HG03139 (cell line): ENCODE data around the gene PRF1.
"Not testable (repeated sequence)": the region's sequence is repeated elsewhere in the genome, so short reads cannot be mapped to it uniquely, and the experiment has no call there.

Source experiments
- ATAC-seq: cut with Tn5 transposase; IDR thresholded peaks from one replicate; pipeline ENCODE4 v1.9.1; 2021; ENCODE audit not compliant: unreplicated experiment

Gene PRF1

DNA sequence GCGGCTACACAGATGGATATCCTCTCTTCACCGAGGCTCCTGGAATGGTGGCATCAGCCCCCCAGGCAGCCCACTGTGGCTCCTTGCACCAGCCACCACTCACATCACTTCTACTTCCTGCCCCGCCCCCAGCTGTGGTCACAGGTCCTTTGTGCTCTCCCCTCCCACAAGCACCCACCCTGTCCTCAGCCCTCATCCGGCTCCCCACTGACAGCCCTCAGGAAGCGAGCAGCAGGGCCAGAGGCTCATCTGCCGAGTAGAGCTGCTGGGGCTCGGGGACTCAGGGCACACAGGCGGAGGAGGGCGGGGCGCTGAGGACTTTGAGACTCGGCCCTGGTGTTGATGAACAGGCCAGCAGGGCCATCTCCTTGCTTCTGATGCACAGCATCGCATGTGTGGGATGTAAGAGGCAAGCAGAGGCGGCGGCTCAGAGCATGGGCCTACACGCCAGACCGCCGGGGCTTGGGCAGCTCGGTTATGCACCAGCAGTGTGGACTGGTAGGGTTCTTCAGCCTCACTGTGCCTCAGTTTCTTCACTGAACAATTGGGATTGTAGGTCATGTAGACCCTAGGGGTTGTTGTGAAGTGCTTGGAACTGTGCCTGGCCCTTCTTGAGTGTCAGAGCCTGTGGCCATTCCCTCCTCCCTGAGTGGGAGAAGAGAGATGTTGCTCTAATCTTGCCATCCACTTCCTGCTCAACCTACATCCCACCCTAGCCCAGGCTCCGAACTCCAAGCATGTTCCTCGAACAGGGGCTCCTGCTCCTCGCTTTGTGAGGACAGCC, at the start of gene PRF1:
Gene PRF1 (minus strand): TSS at position 77 of the 784 bp plus-strand sequence. CDS start 1,839 bp downstream, outside the sequence.
- no peak for ATAC-seq

DNA sequence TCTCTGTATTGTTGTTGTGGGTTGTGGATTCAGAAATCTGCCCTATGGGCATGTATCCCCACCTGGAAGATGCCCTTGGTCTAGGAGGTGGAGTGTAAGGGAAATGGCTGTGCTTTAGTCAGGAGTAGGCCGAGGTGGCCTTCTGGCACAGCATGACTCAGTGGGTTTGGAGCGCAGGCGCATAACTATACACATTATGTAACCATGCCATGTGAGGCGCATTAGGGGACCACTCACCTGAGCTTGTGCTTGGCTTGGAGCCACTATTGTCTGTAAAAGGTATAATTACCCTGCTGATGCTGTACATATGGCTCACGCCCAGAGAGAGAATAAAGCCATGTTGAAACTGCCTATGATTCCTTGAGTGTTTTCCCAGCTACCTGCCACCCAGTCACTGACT, 49.1 kb upstream of the PRF1 start:
- no peak for ATAC-seq

GRCh38 chr10:70650718-70651117, 48.2 kb upstream of the PRF1 start:
- no peak for ATAC-seq

DNA sequence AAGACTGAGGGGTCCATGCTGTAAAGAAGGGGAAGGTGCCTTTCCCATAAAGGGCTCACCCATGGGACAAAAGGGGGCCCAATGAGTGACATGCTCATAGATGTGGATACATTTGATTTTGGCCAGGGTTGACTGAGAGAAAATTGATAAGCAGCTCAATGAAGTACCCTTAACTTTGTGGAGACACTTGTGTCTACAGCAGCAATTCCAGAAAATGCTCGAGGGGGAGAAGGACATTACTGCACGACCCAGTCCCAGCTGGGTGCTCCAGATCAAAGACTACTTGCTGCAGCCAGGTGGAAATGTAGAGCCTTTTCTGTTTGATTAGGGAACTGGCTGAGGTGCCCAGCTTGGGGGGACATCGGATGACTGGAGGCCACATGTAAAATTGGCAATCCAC, 47.6 kb upstream of the PRF1 start:
- ATAC-seq, result no peak

DNA sequence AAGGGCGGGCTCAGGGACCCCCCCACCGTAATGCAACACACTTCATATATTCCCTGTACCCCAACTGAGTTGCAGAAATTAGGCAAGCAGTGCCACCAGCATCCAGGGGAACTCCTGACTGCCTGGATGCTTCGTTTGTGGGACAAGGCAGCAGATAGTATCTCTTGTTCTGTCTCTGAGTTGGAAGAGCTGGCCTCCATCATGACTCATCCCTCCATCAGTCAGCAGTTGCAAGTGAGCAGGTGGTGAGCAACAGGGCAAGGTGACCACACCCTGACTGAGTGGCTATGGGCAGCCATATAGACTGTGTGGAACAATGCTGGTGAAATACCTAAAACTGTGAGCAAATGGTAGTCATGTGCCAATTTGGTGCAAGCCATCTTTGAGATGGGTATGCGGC, 47.0 kb upstream of the PRF1 start:
- ATAC-seq, result no peak

- no peak for ATAC-seq
These were observed 45.9 kb upstream of the PRF1 start for GRCh38 chr10:70648427-70648826.

DNA sequence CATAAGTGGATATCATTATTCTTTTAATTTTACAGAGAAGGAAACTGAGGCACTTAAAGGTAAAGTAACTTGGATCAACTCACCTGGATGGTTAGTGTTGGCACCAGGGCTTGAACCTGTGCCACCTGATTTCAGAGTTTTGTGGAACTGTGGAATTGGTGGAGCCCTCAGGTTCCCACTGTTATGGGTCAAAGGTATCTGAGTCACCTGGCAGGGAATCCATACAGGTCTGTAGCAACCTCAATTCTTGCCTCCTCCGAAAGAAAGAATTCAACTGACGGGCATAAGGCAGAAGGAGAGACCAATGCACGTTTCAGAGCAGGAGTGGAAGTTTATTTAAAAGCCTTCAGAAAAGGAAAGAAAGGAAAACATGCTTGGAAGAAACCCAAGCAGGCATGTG, 44.5 kb upstream of the PRF1 start:
- ATAC-seq, result no peak

DNA sequence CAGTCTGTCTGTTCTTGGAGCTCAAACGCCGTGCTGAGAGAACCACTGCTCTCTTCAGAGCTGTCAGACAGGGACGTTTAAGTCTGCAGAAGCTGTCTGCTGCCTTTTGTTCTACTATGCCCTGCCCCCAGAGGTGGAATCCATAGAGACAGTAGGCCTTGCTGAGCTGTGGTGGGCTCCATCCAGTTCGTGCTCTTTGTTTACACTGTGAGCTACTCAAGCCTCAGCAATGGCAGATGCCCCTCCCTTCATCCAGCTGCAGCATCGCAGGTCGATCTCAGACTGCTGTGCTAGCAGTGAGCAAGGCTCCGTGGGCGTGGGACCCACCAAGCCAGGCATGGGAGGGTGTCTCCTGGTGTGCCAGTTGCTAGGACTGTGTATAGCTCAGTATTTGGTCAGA, 42.4 kb upstream of the PRF1 start:
- not testable (repeated sequence) for ATAC-seq

- ATAC-seq, result not testable (repeated sequence)
These were observed 40.7 kb upstream of the PRF1 start for GRCh38 chr10:70643272-70643671.

DNA sequence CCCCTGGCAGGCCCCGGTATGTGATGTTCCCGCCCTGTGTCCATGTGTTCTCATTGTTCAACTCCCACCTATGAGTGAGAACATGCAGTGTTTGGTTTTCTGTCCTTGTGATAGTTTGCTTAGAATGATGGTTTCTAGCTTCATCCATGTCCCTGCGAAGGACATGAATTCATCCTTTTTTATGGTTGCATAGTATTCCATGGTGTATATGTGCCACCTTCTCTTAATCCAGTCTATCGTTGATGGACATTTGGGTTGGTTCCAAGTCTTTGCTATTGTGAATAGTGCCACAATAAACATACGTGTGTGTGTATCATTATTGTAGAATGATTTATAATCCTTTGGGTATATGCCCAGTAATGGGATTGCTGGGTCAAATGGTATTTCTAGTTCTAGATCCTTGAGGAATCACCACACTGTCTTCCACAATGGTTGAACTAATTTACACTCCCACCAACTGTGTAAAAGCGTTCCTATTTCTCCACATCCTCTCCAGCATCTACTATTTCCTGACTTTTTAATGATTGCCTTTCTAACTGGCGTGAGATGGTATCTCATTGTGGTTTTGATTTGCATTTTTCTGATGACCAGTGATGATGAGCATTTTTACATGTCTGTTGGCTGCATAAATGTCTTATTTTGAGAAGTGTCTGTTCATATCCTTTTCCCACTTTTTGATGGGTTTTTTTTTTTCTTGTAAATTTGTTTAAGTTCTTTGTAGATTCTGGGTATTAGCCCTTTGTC, 37.3 kb upstream of the PRF1 start:
- not testable (repeated sequence) for ATAC-seq

DNA sequence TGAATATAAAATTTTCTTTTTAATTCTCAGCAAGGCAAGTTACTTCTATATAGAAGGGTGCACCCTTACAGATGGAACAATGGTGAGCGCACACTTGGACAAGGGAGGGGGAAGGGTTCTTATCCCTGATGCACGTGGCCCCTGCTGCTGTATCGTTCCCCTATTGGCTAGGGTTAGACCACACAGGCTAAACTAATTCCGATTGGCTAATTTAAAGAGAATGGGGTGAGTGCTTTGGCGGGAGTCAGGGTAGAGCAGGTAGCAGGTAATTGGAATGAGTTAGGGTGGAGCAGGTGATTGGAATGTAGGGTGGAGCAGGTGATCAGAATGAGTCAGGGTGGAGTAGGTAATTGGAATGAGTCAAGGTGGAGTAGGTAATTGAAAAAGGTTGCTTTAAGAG, 32.0 kb upstream of the PRF1 start:
- not testable (repeated sequence) for ATAC-seq

GRCh38 chr10:70634011-70634410, 31.5 kb upstream of the PRF1 start:
- no peak for ATAC-seq

DNA sequence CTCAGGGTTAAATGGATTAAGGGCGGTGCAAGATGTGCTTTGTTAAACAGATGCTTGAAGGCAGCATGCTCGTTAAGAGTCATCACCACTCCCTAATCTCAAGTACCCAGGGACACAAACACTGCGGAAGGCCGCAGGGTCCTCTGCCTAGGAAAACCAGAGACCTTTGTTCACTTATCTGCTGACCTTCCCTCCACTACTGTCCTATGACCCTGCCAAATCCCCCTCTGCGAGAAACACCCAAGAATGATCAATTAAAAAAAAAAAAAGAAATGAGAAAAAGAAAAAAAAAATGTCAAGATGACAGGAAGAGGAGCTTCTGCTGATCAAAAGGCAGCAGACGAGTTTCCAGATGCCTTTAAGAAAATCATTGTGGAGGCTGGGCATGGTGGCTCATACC, 29.2 kb upstream of the PRF1 start:
- not testable (repeated sequence) for ATAC-seq

DNA sequence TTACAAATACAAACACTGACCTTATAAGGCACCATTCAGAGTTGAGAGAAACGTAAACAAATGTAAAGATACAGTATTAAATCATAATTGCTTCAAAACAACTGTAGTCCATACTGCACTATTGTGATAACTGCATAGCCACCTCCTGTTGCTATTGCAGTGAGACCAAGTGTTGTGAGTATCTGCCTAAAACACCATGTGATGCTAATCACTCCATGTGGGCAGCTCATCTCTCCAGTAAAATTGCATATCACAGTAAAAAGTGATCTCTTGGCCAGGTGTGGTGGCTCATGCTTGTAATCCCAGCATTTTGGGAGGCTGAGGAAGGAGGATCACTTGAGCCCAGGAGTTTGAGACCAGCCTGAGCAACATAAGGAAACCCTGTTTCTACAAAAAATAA, 26.8 kb upstream of the PRF1 start:
- no peak for ATAC-seq

- no peak for ATAC-seq
These were observed 23.5 kb upstream of the PRF1 start for GRCh38 chr10:70626056-70626455.

- ATAC-seq, result no peak
These were observed 20.7 kb upstream of the PRF1 start for GRCh38 chr10:70622981-70623844.

DNA sequence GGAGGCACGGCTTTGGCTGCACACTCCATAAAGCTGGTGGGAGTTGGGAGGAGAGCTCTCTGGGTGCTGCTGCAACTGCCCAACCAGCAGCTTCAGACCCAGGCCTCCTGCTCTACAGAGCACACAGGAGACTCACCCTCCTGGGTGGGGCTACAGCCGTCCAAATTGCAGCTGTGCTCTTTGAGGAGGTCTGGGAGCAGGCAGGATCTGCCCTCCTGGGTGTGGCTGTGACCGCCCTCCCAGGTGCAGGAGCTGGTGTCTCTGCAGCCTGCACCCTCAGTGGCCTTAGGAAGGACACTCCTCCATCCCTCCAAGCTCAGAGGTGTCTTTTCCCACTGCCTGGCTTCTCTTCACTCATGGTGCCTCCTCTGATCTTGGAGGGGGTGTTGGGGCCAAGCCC, 20.0 kb upstream of the PRF1 start:
- no peak for ATAC-seq

DNA sequence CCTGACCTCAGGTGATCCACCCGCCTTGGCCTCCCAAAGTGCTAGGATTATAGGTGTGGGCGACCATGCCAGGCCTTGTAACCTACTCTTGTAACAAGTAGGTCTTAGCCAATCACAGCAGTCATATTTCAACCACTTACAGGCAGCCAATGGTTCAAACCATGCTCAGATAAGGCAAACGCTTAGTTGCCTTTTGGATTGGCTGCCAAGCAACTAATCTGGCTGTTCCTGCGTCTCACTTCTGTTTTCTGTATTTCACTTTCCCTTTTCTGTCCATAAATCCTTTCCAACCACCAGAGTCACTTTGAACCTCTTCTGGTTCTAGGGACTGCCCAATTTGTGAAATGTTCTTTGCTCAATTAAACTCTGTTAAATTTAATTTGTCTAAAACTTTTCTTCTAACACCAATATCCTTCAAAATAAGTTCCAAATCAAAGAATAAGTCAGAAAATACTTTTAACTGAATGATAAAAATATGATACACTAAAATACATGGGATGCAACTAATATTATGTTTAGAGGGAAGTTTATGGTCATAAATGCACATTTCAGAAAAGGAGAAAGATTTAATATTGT, 19.1 kb upstream of the PRF1 start:
- no peak for ATAC-seq

- no peak for ATAC-seq
These were observed 17.4 kb upstream of the PRF1 start for GRCh38 chr10:70620020-70620289.

DNA sequence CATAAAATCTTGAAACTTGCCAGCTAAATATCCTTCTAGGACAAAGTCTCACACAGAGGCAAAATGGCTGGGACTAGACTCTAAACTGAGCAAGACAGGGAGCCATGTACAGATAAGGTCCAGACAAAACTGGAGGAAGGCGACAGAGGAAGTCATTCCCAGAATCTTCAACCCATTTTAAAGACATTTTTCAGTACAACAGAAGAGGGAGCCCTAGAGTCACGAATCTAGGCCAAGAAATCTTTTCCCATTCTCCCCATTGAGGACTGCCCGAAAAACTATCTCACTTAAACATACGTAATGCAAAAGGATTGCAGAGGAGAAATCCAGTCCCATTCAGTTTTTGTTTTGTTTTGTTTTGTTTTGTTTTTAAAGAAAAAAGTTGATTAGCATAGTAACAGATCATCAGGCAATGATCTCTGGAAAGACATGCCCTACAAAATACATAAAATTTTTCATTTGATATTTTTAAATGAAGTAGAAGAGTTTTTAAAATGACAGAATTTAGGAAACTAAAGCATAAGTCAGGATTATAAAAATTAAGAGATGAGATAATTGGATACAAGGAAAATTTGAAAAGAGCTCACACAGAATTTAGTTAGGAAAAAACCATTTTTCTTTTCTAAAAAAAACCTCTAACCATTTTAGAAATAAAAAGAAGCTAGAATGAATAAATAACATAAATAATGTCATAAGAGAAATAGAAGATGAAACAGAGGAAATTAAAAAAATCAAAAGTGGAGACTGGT, 16.9 kb upstream of the PRF1 start:
- no peak for ATAC-seq

GRCh38 chr10:70618663-70619062, 16.1 kb upstream of the PRF1 start:
- ATAC-seq, result no peak
